ENCODE measurements around the gene USP6. TPM values are rescaled to one million over a fixed set of nuclear protein-coding genes. Genes with fewer than 3 reads are reported as not detected.
"Not testable (repeated sequence)": the region's sequence is repeated elsewhere in the genome, so short reads cannot be mapped to it uniquely, and the experiment has no call there.

Gene USP6
- total RNA-seq, 1 experiment from 2014 or later = 0.20 TPM

GRCh38 chr17:5175027-5175426, 59.2 kb downstream of the USP6 start:
- DNase-seq (ENCODE audit: low spot score); H3K27me3 Mint-ChIP-seq (ENCODE audit: low read depth); POLR2A ChIA-PET; CTCF ChIA-PET; ATAC-seq; H3K4me3 Mint-ChIP-seq; H3K27ac Mint-ChIP-seq; H3K4me1 Mint-ChIP-seq: not testable (repeated sequence)
- Mint-ChIP-seq H3K36me3 (peaks cover 51% of the 10 kb centered on the region), H3K9me3 (peaks cover 35% of the 10 kb centered on the region)

GRCh38 chr17:5179003-5179402, 63.2 kb downstream of the USP6 start:
- no peak overlapping the region for H3K4me3 Mint-ChIP-seq
- no peaks in the 10 kb centered on the region for H3K4me1 Mint-ChIP-seq
- H3K27me3 Mint-ChIP-seq (ENCODE audit: low read depth) = peaks cover 27% of the 10 kb centered on the region
- H3K36me3 Mint-ChIP-seq = peaks cover 89% of the 10 kb centered on the region
- ChIA-PET POLR2A (no interaction called here), CTCF (no interaction called here)
- no peak overlapping the region for H3K27ac Mint-ChIP-seq
- ATAC-seq (no peak), DNase-seq (ENCODE audit: low spot score) (no peak)
- H3K9me3 Mint-ChIP-seq = peaks cover 72% of the 10 kb centered on the region
- TF ChIP-seq ZNF317 (CRISPR knock-in tag; IDR thresholded peaks at IDR 0.05; ENCODE audit: borderline replicate concordance, low read depth) (no peak), ATF6 (CRISPR knock-in tag; IDR thresholded peaks at IDR 0.05) (no peak), NR1H2 (CRISPR knock-in tag; IDR thresholded peaks at IDR 0.05) (no peak), MLX (CRISPR knock-in tag; IDR thresholded peaks at IDR 0.05) (no peak), MAX (CRISPR knock-in tag; IDR thresholded peaks at IDR 0.05) (no peak), IRF2 (CRISPR knock-in tag; IDR thresholded peaks at IDR 0.05; ENCODE audit: borderline replicate concordance, low read depth) (no peak), ESRRA (CRISPR knock-in tag; IDR thresholded peaks at IDR 0.05; ENCODE audit: borderline replicate concordance) (no peak)

GRCh38 chr17:5181509-5182305, 65.9 kb downstream of the USP6 start:
- DNase-seq (ENCODE audit: low spot score) (no peak), ATAC-seq (no peak)
- no peak for TF ChIP-seq ZNF219 (CRISPR knock-in tag; IDR thresholded peaks at IDR 0.05; ENCODE audit: borderline replicate concordance)
- TF ChIP-seq OVOL2 (CRISPR knock-in tag; IDR thresholded peaks at IDR 0.05; ENCODE audit: borderline replicate concordance) = no peak
- no peak for TF ChIP-seq GRHL2 (CRISPR knock-in tag; IDR thresholded peaks at IDR 0.05; ENCODE audit: insufficient replicate concordance, severe bottlenecking)
- no peak for TF ChIP-seq CREB1 (CRISPR knock-in tag; IDR thresholded peaks at IDR 0.05)
- TF ChIP-seq NR3C1 (CRISPR knock-in tag; conservative IDR thresholded peaks at IDR 0.05; ENCODE audit: low read depth) = no peak
- no peak for TF ChIP-seq PREB (CRISPR knock-in tag; IDR thresholded peaks at IDR 0.05; ENCODE audit: borderline replicate concordance)
- ChIA-PET CTCF (interaction anchor here (0.6 kb wide), 1 partner anchor 1837 kb away, joined by 3 read pairs; no protein-coding TSS in a partner anchor), POLR2A (no interaction called here)
- H3K4me3 Mint-ChIP-seq = no peak overlapping the region
- H3K27me3 Mint-ChIP-seq (ENCODE audit: low read depth) = peaks cover 39% of the 10 kb centered on the region
- H3K9me3 Mint-ChIP-seq = peaks cover 81% of the 10 kb centered on the region
- no peaks in the 10 kb centered on the region for H3K4me1 Mint-ChIP-seq
- H3K36me3 Mint-ChIP-seq = peaks cover 93% of the 10 kb centered on the region
- H3K27ac Mint-ChIP-seq = no peak overlapping the region

Measured in WTC11 (cell line).